Left ventricle myocardium inferior (tissue), 1 donor: Measurements from ENCODE around the gene YWHAE. TPM values are rescaled to one million over a fixed set of nuclear protein-coding genes. Genes with fewer than 3 reads are reported as not detected.
"Not testable (repeated sequence)": the region's sequence is repeated elsewhere in the genome, so short reads cannot be mapped to it uniquely, and the experiment has no call there.

Experiments used
- DNase-seq: peaks from one replicate; pipeline ENCODE4 v3.0.0-alpha.2; 2020
- H3K27ac ChIP-seq: fragments of 200-600 bp; replicated peaks from 2 replicates; pipeline ENCODE4 v1.8.0; 2021
- H3K27me3 ChIP-seq: fragments of 200-600 bp; 2 replicates; pipeline ENCODE4 v1.8.0; 2021; ENCODE audit warnings: low read depth
- H3K36me3 ChIP-seq: fragments of 200-600 bp; 2 replicates; pipeline ENCODE4 v1.8.0; 2021
- H3K4me1 ChIP-seq: fragments of 200-600 bp; 2 replicates; pipeline ENCODE4 v1.8.0; 2021
- H3K4me3 ChIP-seq: fragments of 200-600 bp; 2 replicates; pipeline ENCODE4 v1.8.0; 2021; ENCODE audit warnings: mild to moderate bottlenecking, moderate library complexity
- H3K9me3 ChIP-seq: fragments of 200-600 bp; replicated peaks from 2 replicates; pipeline ENCODE4 v1.8.0; 2021
- intact Hi-C: fragments of 100-400 bp; cut with micrococcal nuclease; formaldehyde crosslinking; loops from one replicate; pipeline ENCODE4 v1.11.0; 2022
- total RNA-seq: library from RNA; stranded (reverse); fragmentation: NEBNext Ultra II Directional; extraction: Animal tissue kit (Norgen Biotek cat#: 25700); gene quantifications from one replicate; pipeline ENCODE4 v1.2.1, GENCODE V29; 2021
- TF ChIP-seq, protein P1 (sequence below): fragments of 200-600 bp; IDR thresholded peaks from 2 replicates; pipeline ENCODE4 v1.8.0; 2021; ENCODE audit warnings: antibody characterized with exemption, mild to moderate bottlenecking, borderline replicate concordance
- donor health status: DM: no; HTN: yes; CAD: no; lungs with severe emphysema.

The YWHAE gene
- total RNA-seq, 1 donor from 2014 or later: 569 TPM

GRCh38 chr17:1379930-1380313 is 20.1 kb downstream of the YWHAE start:
- intact Hi-C loops: no loop called here
- no peaks in the 10 kb centered on the region for H3K27me3 ChIP-seq
- no peaks in the 10 kb centered on the region for H3K9me3 ChIP-seq
- H3K4me3 ChIP-seq: peak overlapping the region; percentile 15
- TF ChIP-seq, protein P1, sequence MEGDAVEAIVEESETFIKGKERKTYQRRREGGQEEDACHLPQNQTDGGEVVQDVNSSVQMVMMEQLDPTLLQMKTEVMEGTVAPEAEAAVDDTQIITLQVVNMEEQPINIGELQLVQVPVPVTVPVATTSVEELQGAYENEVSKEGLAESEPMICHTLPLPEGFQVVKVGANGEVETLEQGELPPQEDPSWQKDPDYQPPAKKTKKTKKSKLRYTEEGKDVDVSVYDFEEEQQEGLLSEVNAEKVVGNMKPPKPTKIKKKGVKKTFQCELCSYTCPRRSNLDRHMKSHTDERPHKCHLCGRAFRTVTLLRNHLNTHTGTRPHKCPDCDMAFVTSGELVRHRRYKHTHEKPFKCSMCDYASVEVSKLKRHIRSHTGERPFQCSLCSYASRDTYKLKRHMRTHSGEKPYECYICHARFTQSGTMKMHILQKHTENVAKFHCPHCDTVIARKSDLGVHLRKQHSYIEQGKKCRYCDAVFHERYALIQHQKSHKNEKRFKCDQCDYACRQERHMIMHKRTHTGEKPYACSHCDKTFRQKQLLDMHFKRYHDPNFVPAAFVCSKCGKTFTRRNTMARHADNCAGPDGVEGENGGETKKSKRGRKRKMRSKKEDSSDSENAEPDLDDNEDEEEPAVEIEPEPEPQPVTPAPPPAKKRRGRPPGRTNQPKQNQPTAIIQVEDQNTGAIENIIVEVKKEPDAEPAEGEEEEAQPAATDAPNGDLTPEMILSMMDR: no peak
- H3K27ac ChIP-seq: peak overlapping the region; percentile 58
- no peak for DNase-seq
- H3K4me1 ChIP-seq: peaks cover 100% of the 10 kb centered on the region
- no peaks in the 10 kb centered on the region for H3K36me3 ChIP-seq

DNA sequence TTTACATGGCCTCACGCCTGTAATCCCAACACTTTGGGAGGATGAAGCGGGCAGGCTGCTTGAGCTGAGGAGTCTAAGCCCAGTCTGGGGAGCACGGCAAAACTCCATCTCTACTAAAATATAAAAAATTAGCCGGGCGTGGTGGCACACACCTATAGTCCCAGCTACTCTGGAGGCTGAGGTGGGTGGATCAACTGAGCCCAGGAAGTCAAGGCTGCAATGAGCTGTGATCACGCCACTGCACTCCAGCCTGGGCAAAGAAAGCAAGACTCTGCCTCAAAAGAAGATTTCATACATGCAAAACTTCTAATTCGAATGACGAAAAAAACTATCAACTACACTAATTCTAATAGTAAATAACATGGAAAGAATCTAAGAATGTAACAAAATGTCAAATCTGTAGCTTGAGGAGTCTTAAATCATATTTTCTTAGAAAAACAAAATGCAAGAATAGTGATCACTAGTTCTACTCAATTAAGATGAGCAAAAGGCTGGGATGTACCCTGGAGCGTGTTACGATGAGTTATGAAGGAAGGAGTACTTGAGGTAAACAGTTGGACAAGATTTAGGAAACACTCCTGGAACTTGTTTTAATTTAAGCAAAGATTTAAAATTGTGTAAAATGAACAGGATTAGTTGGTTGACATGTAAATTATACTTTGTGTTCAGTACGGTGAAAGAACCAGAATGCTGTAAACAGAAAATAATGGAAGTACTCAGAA is 20.7 kb downstream of the YWHAE start:
- H3K27ac ChIP-seq: peak overlapping the region; percentile 58
- H3K9me3 ChIP-seq: no peaks in the 10 kb centered on the region
- H3K4me1 ChIP-seq: peaks cover 100% of the 10 kb centered on the region
- TF ChIP-seq, protein P1: no peak
- no peaks in the 10 kb centered on the region for H3K27me3 ChIP-seq
- H3K36me3 ChIP-seq: no peaks in the 10 kb centered on the region
- intact Hi-C loops: no loop called here
- no peak overlapping the region for H3K4me3 ChIP-seq
- DNase-seq: no peak

GRCh38 chr17:1378476-1378860 is 21.6 kb downstream of the YWHAE start:
- H3K36me3 ChIP-seq, H3K9me3 ChIP-seq, intact Hi-C loops, DNase-seq, H3K4me3 ChIP-seq, H3K27me3 ChIP-seq: not testable (repeated sequence)
- peaks cover 100% of the 10 kb centered on the region for H3K4me1 ChIP-seq
- peak overlapping the region; percentile 58 for H3K27ac ChIP-seq

DNA sequence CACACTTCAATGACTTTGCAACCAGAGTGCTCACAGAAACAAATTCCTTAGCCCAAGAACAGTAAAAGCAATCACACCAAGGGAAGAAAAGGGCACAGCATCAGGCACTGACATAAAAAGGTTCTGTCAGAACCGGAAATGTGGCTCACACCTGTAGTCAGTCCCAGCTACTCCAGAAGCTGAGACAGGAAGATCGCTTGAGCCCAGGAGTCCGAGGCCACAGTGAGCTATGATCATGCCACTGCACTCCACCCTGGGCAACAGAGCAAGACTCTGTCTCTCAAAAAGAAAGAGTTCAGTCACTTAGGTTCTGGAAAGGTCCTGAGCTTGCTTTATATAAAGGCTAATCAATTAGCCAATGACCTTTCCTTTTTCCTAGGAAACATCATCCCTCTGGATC is 22.7 kb downstream of the YWHAE start:
- no peaks in the 10 kb centered on the region for H3K9me3 ChIP-seq
- H3K36me3 ChIP-seq: peaks cover 11% of the 10 kb centered on the region
- DNase-seq: no peak
- no peaks in the 10 kb centered on the region for H3K27me3 ChIP-seq
- TF ChIP-seq, protein P1: no peak
- H3K27ac ChIP-seq: peak overlapping the region; percentile 1
- peaks cover 100% of the 10 kb centered on the region for H3K4me1 ChIP-seq
- H3K4me3 ChIP-seq: no peak overlapping the region
- intact Hi-C loops: no loop called here

DNA sequence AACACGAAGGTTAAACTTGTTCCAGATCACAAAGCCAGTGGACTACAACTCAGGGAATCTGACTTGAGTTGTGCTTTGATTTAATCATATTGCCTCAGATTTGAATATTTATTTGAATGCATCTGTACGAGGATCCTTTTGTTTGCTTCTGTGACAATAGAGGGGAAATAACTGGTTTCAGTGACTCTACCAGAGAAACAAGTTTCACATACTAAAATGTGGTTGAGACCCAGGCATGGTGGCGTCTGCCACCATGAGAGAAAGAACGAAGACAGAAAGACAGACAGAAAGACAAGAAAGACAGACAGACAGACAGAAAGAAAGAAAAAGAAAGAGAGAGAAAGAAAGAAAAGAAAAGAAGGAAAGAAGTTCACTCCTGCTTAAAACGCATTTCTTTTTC is 24.0 kb downstream of the YWHAE start:
- H3K27me3 ChIP-seq: no peaks in the 10 kb centered on the region
- intact Hi-C loops: no loop called here
- H3K9me3 ChIP-seq: no peaks in the 10 kb centered on the region
- TF ChIP-seq, protein P1: no peak
- peak overlapping the region; percentile 18 for H3K27ac ChIP-seq
- no peak for DNase-seq
- peaks cover 11% of the 10 kb centered on the region for H3K36me3 ChIP-seq
- H3K4me3 ChIP-seq: peak overlapping the region; percentile 3
- H3K4me1 ChIP-seq: peaks cover 100% of the 10 kb centered on the region

GRCh38 chr17:1375615-1376014 is 24.4 kb downstream of the YWHAE start:
- DNase-seq: no peak
- intact Hi-C loops: no loop called here
- H3K4me3 ChIP-seq: peak overlapping the region; percentile 3
- peaks cover 11% of the 10 kb centered on the region for H3K36me3 ChIP-seq
- H3K4me1 ChIP-seq: peaks cover 100% of the 10 kb centered on the region
- TF ChIP-seq, protein P1: no peak
- no peaks in the 10 kb centered on the region for H3K9me3 ChIP-seq
- H3K27ac ChIP-seq: peak overlapping the region; percentile 18
- H3K27me3 ChIP-seq: no peaks in the 10 kb centered on the region
